NB4 (cell line): ENCODE measurements around the gene TFF1.
A peak's percentile ranks its signal among the peaks of the same experiment; 100 is the strongest.

Source experiments
- DNase-seq: peaks from one replicate; pipeline ENCODE4 v3.0.0; 2010; ENCODE audit warnings: low read depth
- H3K4me3 ChIP-seq: one replicate; pipeline ENCODE4 v1.5.1; 2011; ENCODE audit warnings: mild to moderate bottlenecking, low read depth, low read length, moderate library complexity
- MYC ChIP-seq: IDR thresholded peaks from 2 replicates; pipeline ENCODE4 v1.6.1; 2011; ENCODE audit warnings: low read depth, low read length
- POLR2A ChIP-seq: IDR thresholded peaks from 2 replicates; pipeline ENCODE4 v1.6.1; 2011; ENCODE audit warnings: mild to moderate bottlenecking; ENCODE audit not compliant: insufficient read length; ENCODE audit errors: extremely low read depth
- TF ChIP-seq, protein P1 (sequence below): IDR thresholded peaks from 2 replicates; pipeline ENCODE4 v1.6.1; 2011; ENCODE audit warnings: low read depth, low read length
- TF ChIP-seq, protein P2 (sequence below): IDR thresholded peaks from one replicate; pipeline ENCODE4 v1.5.1; 2012; ENCODE audit warnings: low read depth, low read length

TFF1 gene

DNA sequence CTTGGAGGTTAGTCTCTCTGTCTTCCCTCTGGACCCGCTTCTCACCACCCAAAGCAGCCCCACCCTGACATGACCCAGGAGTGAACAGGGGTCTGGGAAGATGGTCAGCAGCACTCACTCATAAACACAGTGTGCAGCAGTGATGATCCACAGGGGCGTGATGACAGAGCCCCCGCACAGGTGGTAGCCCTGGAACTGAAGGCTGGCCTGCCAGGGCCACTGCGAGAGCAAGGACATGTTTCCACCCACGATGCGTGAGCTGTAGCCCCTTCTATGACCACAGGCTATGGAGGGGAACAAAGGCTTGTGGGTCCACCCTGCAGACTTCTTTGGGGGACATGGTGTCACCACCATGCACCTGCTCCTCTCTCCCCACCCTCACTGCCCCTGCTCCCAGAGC, 16.6 kb upstream of the TFF1 start:
- H3K4me3 ChIP-seq = no peak overlapping the region
- TF ChIP-seq MYC (no peak), POLR2A (no peak)
- TF ChIP-seq, protein P1, sequence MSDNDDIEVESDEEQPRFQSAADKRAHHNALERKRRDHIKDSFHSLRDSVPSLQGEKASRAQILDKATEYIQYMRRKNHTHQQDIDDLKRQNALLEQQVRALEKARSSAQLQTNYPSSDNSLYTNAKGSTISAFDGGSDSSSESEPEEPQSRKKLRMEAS = no peak
- TF ChIP-seq, protein P2, sequence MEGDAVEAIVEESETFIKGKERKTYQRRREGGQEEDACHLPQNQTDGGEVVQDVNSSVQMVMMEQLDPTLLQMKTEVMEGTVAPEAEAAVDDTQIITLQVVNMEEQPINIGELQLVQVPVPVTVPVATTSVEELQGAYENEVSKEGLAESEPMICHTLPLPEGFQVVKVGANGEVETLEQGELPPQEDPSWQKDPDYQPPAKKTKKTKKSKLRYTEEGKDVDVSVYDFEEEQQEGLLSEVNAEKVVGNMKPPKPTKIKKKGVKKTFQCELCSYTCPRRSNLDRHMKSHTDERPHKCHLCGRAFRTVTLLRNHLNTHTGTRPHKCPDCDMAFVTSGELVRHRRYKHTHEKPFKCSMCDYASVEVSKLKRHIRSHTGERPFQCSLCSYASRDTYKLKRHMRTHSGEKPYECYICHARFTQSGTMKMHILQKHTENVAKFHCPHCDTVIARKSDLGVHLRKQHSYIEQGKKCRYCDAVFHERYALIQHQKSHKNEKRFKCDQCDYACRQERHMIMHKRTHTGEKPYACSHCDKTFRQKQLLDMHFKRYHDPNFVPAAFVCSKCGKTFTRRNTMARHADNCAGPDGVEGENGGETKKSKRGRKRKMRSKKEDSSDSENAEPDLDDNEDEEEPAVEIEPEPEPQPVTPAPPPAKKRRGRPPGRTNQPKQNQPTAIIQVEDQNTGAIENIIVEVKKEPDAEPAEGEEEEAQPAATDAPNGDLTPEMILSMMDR = no peak
- DNase-seq = no peak

DNA sequence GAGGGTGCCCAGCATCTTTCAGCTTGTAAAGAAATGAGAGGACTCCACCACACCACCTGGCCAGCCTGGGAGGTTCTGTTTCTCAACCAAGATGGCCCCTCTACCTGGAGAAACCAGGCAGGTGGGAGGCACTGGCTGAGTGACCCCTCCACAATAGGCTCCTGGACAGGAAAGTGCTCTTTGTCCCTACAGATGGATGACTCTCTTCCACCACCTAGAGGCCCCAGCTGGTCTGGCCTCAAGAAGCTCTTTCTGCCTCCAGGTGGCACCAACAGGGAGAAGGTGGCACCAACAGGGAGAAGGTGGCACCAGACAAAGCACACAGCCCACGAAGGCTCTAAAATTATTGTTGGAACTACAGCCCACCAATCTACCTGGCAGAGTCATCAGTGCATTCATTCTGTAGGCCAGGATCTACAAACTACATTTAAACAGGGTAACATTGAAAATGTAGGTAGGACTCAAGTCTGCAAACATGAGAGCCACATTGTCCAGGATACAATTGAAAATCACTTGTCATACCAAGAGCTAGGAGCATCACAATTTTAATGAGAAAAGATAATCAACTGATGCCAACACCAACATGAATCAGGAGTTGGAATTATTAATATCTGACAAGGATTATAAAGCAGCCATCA, 15.1 kb upstream of the TFF1 start:
- H3K4me3 ChIP-seq = no peak overlapping the region
- DNase-seq = peak; percentile 70
- TF ChIP-seq, protein P2 = peak; percentile 98
- TF ChIP-seq MYC (no peak), POLR2A (no peak)
- TF ChIP-seq, protein P1 = no peak

DNA sequence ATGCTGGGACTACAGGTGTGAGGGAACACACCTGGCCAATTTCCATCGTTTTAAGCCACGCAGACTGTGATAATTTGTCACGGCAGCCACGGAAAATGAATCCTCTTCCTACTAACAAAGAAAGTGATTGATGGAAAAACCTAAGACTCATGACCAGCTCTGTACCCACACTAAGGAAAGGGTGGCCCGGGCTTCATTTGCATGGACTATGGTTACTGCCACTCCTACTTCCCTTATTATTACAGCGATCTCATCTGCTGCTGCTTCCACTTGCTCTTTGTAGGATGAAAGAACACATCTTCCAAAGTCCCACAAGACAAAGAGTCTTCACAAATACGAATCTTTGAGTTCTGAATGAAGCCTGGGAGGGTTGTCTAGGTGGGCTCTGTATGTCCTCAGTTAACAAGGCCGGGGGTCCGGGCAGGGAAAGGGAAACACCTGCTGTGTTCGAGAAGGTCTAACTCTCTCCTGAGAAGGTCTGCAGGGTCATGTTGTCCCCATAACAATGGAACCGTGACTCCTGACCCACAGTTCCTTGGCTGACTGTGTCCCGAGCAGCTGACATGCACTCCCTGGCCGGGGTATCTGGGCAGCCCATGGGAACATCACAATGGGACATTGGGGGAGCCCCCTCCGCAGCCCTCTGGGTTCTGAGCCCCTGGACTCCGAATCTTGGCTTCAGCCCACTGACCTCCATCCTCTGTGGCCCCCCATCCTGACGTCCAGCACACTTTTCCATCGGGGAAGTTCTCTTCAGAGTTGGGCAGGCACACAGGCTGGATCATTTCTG, 13.3 kb upstream of the TFF1 start:
- TF ChIP-seq, protein P2 = no peak
- TF ChIP-seq, protein P1 = no peak
- no peak overlapping the region for H3K4me3 ChIP-seq
- DNase-seq = no peak

- TF ChIP-seq, protein P2 = no peak
- TF ChIP-seq POLR2A (no peak), MYC (no peak)
- TF ChIP-seq, protein P1 = no peak
- no peak for DNase-seq
- no peak overlapping the region for H3K4me3 ChIP-seq
Measured at GRCh38 chr21:42378418-42378817, 12.1 kb upstream of the TFF1 start.

GRCh38 chr21:42377951-42378340, 11.6 kb upstream of the TFF1 start:
- TF ChIP-seq, protein P1 = no peak
- TF ChIP-seq, protein P2 = no peak
- TF ChIP-seq POLR2A = no peak
- TF ChIP-seq MYC = no peak
- no peak overlapping the region for H3K4me3 ChIP-seq
- no peak for DNase-seq
